ENCODE measurements around the gene OBSCN.

The OBSCN gene

GRCh38 chr1:228381356-228381755 is 173.5 kb downstream of the OBSCN start:
- DNase-seq (ENCODE audit: low spot score), result no peak

DNA sequence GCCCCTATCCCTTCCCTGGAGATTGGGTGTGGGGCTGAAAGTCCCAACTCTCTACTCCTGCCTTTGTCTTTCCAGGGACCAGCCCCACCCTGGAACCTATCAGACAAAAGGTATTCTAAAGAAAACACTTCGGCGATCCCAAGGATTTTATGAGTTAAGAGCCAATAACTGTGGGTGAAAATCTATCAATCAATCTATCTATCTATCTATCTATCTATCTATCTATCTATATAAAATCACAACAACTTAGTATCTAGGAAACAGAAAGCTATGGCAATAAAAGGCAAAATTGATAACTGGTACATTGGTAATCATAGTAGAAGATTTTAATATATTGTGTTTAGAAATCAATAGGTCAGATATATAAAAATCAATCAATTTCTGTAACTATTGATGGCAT is 175.9 kb downstream of the OBSCN start:
- DNase-seq (ENCODE audit: low spot score), result no peak

- DNase-seq (ENCODE audit: low spot score), result no peak
Observed at GRCh38 chr1:228385232-228385631, 177.4 kb downstream of the OBSCN start.

- DNase-seq (ENCODE audit: low spot score), result no peak
Observed at GRCh38 chr1:228387321-228387720, 179.5 kb downstream of the OBSCN start.

DNA sequence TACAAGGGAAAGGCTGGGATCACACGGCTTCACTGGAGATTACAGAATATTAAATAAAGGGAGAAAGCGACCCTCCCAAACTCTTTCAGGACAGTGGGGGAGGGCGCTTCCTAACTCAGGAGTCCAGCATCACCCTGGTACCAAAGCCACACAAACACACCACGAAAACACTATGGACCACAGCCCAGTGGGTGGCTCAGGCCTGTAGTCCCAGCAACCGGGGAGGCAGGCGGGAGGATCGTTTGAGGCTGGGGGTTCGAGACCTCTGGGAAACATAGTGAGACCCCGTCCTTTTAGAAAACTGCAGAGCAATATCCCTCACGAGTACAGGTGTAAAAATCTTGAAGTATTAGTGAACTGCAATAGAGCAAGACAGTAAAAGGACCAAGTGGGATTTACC is 182.8 kb downstream of the OBSCN start:
- no peak for DNase-seq (ENCODE audit: low spot score)

DNA sequence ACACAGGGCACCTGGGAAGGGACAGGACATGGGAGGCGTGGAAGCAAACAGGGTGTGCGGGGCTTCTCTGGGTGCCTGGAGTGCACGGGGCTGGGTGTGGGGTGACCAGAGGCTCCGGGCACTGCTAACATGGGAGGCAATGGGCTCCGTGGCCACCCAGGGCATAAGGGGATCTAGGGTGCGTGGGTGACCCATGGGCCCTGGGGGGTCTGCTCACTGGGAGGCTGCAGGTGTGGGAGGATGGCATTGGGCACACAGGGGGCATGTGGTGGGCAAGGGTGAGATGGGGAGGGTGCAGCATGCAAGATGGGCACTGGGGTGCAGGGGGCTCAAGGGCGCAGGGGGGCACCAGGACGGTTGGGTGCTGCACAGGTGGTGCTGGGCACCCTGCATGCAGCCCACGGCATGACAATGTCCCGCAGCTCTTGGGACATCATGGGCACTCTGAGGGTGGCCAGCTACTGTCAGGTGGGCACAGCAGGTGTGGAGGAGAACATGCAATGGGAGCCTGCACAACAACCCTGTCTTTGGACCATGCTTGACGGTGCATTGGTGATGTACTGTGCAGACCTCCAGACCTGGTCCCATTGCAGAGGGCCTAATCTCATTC is 183.7 kb downstream of the OBSCN start:
- no peak for DNase-seq (ENCODE audit: low spot score)

DNA sequence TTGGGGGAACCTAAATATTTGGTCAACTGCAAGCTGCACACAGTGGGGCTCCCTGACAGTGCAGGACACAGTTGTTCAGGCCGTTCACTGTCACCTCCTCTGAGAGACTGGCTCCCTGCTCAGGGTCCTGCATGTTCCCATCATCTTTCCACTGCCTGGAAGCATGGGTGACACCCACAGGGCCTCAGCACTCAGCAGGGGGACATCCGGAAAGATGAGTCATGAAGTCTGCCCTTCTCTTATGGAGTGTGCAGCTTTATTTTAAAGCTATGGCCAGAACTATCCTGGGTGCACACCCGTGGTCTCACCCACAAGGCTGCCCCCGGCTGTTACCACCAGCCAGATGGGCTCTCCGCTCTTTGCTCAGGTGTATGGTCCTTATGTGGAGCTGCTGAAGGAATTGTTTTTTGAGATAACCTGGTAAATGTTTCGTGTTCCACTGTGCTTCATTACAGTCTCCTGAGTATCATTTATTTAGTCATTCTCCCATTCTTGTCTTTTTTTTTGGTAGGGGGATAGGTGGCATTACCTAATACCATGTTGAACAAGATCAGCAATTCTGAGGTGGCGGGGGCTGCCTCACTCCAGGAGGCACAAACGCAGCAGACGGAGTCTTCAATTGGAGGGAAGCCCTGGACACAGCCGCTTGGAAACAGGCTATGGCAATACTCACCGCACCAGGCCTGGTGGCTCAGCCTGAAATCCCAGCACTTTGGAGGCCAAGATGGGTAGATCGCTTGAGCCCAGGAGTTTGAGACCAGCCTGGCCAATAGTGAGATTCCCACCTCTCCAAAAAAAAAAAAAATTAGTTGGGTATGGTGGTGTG is 184.5 kb downstream of the OBSCN start:
- DNase-seq (ENCODE audit: low spot score), result no peak

DNA sequence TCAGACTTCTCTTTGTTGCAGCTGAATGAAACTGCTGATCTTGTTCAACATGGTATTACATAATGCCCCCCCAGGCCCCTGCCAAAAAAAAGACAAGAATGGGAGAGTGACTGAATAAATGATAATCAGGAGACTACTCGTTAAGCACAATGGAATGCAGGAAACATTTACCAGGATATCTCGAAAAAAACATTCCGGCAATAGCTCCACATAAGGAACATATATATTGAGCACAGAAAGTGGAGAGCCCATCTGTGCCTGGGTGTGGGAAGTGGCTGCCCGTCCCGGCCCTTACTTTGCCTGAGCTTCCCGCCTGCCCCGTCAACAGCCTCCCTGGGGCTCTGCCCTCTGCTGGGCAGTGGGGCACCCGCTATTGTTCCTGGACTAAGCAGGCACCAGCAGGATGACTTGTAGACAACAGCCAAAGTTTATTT is 185.4 kb downstream of the OBSCN start:
- DNase-seq (ENCODE audit: low spot score), result no peak

- no peak for DNase-seq (ENCODE audit: low spot score)
Observed at GRCh38 chr1:228393811-228394570, 186.1 kb downstream of the OBSCN start.

- DNase-seq (ENCODE audit: low spot score), result no peak
Observed at GRCh38 chr1:228394571-228395394, 186.9 kb downstream of the OBSCN start.

DNA sequence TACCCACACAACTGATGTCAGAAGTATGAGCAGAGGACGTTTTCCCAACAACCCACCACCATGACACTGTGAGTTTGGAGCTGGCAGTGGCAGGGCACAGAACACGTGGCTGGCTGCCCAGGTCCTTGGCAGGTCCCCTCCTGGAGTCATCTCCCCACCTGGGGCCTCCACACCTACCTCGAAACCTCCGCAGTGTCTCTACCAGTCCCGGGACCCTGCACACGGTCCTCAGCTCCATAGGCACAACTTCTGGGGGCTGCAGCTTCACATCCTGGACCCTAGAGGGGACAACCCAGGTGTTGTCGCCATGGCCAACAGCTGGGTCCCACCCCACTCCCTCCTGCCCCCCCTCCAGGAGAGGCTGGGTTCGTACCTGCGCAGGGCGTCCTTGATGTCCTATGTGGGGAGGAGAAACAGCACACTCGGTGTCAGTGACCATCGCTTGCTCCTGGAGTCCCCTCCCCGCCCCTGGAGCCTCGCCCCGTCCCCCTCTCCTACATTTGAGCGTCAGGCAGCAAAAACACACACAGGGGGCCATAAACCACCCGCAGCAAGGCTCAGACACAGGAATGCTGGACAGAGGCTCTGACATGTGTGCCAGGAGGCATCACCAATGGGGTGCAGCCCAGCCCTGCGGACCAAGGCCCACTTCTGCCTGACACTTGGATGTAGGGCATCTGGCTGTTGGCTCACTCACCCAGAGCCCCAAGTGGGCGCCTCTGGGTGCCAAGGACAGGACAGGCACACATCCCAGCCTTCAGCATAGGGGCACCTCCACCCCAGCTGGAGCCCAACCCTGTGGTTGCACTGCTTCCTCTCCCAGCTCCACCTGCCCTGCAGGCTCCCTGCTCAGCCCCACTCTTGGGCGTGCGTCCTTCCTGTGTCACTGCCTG is 189.2 kb downstream of the OBSCN start:
- no peak for DNase-seq (ENCODE audit: low spot score)

DNA sequence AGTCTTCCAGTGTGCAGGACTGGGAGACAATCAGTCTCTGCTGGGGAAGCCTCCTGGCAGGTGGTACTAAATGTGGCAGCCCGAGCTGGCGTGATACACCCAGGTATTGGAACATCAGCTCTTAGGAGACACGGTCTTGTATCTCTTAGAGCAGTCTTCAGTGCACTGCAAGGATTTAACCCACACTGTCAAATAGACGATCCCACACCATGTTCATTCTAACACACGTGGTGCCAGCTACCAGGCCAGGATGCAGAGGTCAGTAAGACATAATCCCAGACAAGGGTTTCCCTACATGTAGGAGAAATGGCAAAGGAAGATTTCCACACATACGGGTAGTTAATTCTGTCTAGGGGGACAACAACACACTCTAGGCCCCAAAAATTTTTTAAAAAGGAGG is 190.1 kb downstream of the OBSCN start:
- DNase-seq (ENCODE audit: low spot score), result no peak

DNA sequence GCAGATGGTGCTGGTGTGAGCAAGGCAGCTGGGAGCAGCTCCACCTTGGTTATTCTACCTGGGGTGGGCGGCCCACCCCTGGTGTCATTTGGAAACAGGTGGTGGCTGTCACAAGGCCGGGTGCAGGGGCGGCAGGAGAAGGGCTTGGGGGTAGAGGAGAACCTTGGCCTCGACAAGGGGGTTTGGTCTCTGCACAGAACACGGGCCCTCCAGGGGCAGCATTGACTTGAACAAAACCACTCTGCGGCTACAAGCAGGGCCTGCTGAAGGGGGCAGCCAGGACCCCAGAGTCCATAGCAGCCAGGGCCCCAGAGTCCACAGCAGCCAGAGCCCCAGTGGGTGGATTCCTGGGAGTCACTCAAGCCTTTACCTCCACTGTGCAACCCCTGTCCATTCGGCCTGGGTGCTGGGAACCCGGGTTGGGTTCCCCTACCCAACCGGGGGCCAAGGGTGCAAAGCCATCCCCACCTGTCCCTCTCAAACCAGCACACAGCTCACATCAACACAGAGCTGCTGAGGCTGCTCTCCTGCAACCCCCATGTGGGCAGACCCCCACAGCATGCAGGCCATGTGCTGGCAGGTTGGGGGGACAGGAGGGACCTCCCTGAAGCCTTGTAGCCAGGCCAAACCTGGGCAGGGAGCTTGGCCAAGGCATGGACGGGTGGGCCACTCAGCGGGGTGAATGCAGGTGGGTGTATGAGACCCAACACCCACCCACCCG is 191.1 kb downstream of the OBSCN start:
- no peak for DNase-seq (ENCODE audit: low spot score)

- DNase-seq (ENCODE audit: low spot score), result no peak
Observed at GRCh38 chr1:228399531-228400236, 191.8 kb downstream of the OBSCN start.

- no peak for DNase-seq (ENCODE audit: low spot score)
Observed at GRCh38 chr1:228400237-228400651, 192.4 kb downstream of the OBSCN start.

DNA sequence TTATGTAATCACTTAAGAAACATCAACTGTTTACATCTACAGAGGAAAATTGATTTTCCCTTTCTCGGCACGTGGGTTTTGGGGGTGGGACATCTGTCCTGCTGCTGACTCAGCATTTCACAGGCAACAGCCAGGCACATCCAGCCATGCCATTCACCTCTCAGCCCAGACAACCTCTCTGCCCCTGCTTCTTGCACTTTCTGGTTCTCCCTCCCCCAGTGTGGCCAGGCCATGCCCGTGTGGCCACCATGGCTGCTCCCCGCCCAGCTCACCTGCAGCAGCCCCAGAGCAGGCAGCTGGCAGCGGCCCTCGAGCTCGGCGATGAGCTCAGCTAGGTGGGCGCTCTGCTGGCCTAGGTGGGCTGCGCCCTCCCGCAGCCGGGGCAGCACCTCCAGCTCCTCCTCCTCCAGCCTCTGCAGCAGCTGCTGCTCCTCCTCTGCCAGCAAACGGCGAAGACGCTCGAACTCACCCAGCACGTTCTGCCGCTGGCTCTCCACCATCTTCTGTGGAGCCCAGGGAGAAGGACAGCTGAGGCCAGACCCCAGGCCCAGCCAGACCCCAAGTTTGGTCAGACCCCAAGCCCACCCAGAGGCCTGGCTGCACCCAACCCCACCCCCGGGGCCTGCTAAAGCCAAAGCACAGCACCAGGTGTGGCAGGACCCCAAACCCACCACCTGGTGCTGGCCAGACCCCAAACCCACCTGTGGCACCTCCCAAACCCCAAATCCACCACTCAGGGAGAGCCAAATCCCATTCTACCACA is 193.0 kb downstream of the OBSCN start:
- DNase-seq (ENCODE audit: low spot score), result no peak

GRCh38 chr1:228401782-228402640 is 194.2 kb downstream of the OBSCN start:
- no peak for DNase-seq (ENCODE audit: low spot score)

GRCh38 chr1:228402641-228403025 is 194.8 kb downstream of the OBSCN start:
- DNase-seq (ENCODE audit: low spot score), result no peak
